VCaP (cell line): ENCODE results near the gene CNOT3.
A peak's percentile ranks its signal among the peaks of the same experiment; 100 is the strongest.

Source experiments
- H3K27ac ChIP-seq: fragments of 450-650 bp; 2 replicates; pipeline ENCODE4 v1.5.1; 2017
- TF ChIP-seq, protein P1 (sequence below): fragments of 450-650 bp; conservative IDR thresholded peaks from 2 replicates; pipeline ENCODE4 v1.5.1; 2017; ENCODE audit warnings: mild to moderate bottlenecking, moderate library complexity

Gene CNOT3

DNA sequence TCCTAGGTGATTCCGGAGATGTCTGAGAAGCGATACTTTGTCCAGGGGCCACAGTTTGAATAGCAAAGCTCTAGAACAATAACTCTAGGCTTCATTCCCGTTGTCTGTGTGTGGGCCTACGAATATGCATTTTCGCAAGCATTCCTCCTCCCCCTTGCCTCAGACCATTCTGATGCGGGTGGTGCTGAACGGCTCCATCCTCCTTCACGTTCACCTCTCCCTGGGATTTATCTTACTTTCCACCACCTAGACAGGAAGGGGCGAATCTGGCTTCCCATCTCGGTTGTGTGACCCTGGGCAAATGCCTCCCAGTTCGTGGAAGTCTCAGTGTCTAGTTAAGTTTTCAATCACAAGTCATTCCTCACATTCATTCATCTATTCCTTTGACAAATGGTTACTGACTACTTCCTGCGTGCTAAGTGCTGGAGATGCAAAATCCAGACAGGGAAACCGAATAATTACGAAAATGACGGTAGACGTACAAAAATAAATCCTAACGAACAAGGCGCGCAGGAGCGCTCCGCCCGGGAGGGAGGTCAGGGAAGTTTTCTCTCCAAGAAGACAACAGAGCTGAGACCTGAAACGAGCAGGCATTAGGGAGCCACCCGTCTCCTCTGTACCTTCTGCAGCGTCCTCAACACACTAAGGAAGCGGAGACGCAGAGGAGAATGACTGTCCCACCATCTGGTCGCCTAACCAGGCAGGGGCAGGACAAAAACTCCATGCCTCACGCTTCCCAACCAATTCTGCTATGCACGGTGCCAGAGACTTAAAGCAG is 1.3 kb upstream of the CNOT3 start:
- H3K27ac ChIP-seq, result peak overlapping the region; percentile 79
- TF ChIP-seq, protein P1, sequence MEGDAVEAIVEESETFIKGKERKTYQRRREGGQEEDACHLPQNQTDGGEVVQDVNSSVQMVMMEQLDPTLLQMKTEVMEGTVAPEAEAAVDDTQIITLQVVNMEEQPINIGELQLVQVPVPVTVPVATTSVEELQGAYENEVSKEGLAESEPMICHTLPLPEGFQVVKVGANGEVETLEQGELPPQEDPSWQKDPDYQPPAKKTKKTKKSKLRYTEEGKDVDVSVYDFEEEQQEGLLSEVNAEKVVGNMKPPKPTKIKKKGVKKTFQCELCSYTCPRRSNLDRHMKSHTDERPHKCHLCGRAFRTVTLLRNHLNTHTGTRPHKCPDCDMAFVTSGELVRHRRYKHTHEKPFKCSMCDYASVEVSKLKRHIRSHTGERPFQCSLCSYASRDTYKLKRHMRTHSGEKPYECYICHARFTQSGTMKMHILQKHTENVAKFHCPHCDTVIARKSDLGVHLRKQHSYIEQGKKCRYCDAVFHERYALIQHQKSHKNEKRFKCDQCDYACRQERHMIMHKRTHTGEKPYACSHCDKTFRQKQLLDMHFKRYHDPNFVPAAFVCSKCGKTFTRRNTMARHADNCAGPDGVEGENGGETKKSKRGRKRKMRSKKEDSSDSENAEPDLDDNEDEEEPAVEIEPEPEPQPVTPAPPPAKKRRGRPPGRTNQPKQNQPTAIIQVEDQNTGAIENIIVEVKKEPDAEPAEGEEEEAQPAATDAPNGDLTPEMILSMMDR, result no peak

DNA sequence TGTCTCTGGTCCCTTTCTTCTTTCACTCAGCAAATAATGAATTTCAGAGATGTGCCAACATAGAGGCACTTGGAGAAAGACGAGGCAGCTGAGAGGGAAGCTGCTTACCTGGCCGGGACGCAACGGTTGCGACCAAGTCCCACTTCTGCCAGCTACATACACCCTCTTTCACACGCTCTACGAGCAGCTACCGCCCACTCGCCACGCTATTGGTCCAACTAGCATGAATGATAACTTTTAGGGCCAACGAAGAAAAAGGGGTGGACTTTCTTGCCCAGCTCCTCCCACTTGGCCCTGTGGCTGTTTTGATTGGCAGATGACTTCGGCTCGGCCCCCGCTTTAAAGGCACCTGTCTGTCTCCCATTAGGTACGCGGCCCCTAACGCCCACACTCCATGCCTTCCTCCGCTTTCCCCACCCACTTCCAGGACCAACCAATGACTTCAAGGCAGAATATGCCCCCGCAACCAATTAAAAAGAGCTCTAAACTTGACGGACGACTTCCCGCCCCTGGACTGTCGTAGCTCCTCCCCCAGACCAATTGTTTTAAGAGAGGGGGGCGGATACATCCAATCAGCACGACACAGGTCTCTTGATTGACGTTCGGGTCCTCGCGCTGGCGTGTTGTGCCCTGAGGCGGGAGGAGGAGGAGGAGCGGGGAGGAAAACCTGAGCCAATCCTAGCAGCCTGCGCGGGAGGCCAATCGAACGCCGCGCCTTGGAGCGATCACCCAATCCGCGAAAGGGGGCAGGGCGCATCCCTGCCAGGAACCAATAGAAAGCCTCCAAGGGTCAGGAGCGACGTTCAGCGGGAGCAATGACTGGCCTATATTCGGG is 481 bp upstream of the CNOT3 start:
- peak overlapping the region; percentile 97 for H3K27ac ChIP-seq
- TF ChIP-seq, protein P1, result no peak

DNA sequence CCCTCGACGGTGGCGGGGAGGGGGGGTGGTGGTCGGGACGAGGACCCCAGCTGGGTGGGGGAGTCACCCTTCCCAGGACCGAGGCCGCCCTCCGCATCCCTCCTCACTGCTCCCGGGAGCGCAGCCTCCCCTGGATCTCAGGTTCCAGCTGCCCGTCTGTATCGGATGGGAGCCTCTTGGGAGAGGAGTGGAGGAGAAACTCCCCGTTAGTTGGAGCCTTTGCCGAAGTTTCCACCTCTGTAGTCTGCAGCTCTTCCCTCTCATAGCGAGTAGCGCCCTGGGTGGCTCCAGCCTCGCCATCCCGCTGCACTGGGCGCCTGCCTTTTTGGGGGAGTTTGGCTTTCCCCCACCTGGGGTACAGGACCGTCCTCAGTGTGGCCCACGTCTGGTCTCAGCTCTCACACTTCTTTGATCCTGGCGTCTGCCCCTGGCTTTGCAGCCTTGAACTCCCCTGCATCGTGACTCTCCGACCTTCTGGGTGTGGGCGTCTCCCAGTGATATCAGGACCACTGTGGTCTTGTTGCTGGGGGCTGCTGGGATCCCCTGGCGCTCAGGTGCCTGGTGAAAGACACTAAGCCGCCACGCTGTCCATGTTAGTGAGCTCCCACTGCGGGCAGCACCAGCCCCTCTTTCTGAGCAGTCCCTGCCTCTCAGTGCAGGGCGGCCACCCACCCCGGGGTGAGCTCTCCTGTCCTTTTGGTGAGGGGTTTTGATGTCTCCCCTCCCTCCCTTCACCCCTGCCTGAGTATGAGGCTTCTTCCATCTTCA is 1.1 kb downstream of the CNOT3 start:
- H3K27ac ChIP-seq, result peak overlapping the region; percentile 97
- TF ChIP-seq, protein P1, result no peak

DNA sequence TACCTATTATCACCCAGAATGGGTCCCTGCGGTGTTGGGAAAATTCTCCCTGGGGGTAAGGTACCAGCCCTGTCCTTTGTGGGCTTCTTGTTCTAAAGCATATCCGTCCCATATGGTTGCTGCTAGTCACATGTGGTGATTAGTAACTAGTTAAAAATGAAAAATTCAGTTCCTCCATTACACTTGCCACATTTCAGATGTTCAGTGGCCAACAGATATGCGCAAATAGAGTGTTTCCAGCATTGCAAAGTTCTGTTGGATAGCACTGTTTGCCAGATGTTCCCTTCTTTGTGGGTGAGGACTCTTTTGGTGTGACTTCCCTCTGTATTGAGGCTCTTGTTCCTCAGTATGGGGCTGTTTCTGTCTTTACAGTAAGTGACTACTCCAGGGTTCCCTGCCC is 3.8 kb downstream of the CNOT3 start:
- TF ChIP-seq, protein P1, result no peak
- peak overlapping the region; percentile 97; the same call in 1 of the 2 replicates for H3K27ac ChIP-seq

DNA sequence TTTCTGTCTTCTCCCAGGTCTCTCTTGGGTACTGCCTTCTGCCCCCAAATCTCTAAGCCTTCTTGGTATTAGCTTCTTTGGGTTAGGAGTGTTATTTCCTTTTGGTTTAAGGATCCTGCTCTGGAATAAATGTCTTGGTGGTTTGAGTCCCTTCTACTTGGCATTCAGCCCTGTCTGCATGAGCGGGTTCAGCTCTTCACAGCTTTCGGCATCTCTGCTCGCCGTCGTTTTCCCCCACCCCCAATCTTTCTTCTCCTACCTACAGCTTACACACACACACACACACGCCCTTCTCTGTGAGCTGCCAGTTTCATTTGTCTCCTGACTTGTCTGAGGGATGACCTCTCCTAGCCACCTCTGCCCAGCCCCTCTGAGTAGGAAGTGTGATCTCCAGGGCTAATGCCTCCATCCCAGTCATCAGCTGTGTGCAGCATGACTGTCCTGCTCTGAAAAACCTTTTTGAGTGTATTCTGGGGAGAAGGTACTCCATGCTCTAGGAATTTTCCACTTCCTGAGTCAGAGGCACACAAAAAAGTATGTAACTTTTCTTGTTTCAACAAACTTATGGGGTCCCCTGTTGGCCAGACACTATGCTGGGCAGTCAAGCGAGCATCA is 4.7 kb downstream of the CNOT3 start:
- no peak overlapping the region; the same call in 1 of the 2 replicates for H3K27ac ChIP-seq

DNA sequence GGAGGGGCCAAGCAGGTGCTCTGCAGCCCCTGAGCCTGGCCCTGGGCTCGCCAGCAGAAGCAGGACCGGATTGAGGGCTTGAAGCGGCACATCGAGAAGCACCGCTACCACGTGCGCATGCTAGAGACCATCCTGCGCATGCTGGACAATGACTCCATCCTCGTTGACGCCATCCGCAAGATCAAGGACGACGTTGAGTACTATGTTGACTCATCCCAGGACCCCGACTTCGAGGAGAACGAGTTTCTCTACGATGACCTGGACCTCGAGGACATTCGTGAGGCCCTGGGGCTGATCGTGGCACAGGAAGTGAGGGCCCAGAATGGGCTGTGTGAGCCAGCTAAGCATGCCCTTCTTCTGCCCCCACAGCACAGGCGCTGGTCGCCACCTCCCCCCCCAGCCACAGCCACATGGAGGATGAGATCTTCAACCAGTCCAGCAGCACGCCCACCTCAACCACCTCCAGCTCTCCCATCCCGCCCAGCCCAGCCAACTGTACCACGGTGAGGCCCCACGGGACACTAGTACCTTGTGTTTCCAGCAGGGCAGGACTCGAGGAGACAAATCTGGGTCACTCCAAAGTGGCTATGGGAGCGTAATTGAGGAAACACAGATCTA is 8.1 kb downstream of the CNOT3 start:
- TF ChIP-seq, protein P1, result no peak
- no peak overlapping the region for H3K27ac ChIP-seq

More for the DNA sequence above, 4.7 kb downstream of the CNOT3 start:
- TF ChIP-seq, protein P1, result no peak
